Activated CD4-positive, alpha-beta T cell treated with anti-CD3 and anti-CD28 coated beads, Interleukin-2, Interleukin-6, amounts not matched to agents 100 ng/mL and 50 ng/mL, durations not matched to agents 16 hours and 8 hours (primary cell): ENCODE results near the gene RGS1.

Source experiments
- DNase-seq: peaks from one replicate; pipeline ENCODE4 v3.0.0-alpha.2; 2020

The RGS1 gene

GRCh38 chr1:192627901-192628300, 52.3 kb downstream of the RGS1 start:
- DNase-seq, result no peak

GRCh38 chr1:192628396-192629057, 53.0 kb downstream of the RGS1 start:
- no peak for DNase-seq

- no peak for DNase-seq
These were observed 54.0 kb downstream of the RGS1 start for GRCh38 chr1:192629612-192630011.
